Measurements from ENCODE around the gene SDHA. TPM values are rescaled to one million over a fixed set of nuclear protein-coding genes. Genes with fewer than 3 reads are reported as not detected.
"Not testable (repeated sequence)": the region's sequence is repeated elsewhere in the genome, so short reads cannot be mapped to it uniquely, and the experiment has no call there.

SDHA gene
- total RNA-seq, 4 donors from 2014 or later = 155 to 471 (median 250) TPM

DNA sequence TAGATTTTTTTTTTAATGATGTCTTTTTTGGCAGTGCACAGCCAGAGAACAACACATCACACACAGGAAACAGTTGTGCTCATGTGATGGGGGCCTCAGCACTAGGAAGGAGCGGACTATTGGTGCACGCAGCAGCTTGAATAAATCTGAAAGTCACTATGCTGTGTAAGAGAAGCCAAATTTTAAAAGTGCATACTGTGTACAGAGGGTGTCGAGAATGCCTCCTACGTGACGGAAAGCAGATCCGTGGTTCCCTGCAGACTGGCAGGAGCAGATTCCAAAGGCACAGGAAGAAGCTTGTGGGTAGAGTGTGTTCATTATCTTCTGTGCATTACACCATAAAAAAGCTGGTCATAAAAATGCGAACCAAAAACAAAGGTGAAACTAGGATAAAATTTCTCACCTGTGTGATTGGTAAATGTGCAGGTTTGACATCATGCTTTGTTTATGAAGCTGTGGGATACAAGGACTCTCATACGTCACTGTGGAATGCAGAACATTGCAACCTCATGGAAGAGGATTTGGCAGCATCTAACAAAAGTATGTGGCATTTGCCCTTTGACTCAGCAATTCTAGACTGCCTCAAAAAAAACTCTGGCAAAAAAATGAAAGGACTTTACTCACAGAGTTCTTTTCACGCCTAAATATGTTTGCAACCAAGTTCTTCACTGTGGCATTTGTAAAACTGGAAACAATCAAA lies 45.3 kb downstream of the SDHA start:
- H3K4me1 ChIP-seq; intact Hi-C loops (cut with DNase I; ENCODE audit: low total_unique reads); DNase-seq; H3K4me3 ChIP-seq; H3K9me3 ChIP-seq; H3K27me3 ChIP-seq; in situ Hi-C loops (cut with MboI; ENCODE audit: low pct_ligation_motif_present in 1 of 4, low pct_unique_long_range_greater_than_20kb in 1 of 4, low sequenced_read_pairs in 3 of 4): not testable (repeated sequence)
- peaks cover 0 to 21% (median 1%) of the 10 kb centered on the region in 4 donors for H3K36me3 ChIP-seq
- 71 to 72% methylated on average over 7 to 9 of the region's 9 CpGs for WGBS, 2 donors (ENCODE audit: low coverage in 1 of 2)
- peak; percentile 29 to 59 (median 39) for TF ChIP-seq POLR2AphosphoS5 (IDR thresholded peaks at IDR 0.05)
- H3K27ac ChIP-seq = peak overlapping the region; percentile 52 to 54 (median 52)

DNA sequence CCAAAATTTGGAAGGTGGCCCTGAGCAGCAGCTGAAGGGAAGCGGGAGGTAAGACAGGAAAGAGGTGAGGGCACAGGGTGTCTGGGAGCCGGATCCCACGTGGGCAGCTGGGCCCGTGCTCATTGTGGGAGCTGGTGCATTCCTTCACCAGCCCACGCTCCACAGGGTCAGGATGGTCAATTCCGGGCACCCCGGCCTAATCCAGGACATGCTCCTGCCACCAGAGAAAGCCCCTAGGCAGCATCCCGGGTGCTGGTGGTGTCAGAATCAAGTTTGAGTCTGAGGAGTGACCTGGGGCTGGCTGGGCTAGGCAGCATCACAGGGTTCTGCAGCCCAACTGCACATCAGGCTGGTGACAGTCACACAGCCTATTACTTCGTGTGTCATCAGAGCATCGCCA lies 46.2 kb downstream of the SDHA start:
- Histone ChIP-seq H3K4me3 (no peak overlapping the region), H3K4me1 (peaks cover 0 to 9% (median 0%) of the 10 kb centered on the region in 4 donors), H3K9me3 (no peaks in the 10 kb centered on the region), H3K27me3 (no peaks in the 10 kb centered on the region), H3K36me3 (peaks cover 0 to 21% (median 0%) of the 10 kb centered on the region in 4 donors), H3K27ac (peak overlapping the region; percentile 52 to 54 (median 52))
- WGBS, 2 donors (ENCODE audit: low coverage in 1 of 2) = 92 to 93% methylated on average over 2 to 10 of the region's 10 CpGs
- intact Hi-C loops (cut with DNase I; ENCODE audit: low total_unique reads) = no loop called here
- TF ChIP-seq POLR2AphosphoS5 (IDR thresholded peaks at IDR 0.05) (no peak), POLR2A (IDR thresholded peaks at IDR 0.05) (no peak), EP300 (IDR thresholded peaks at IDR 0.05; ENCODE audit: low read depth) (no peak)
- TF ChIP-seq, protein P1, sequence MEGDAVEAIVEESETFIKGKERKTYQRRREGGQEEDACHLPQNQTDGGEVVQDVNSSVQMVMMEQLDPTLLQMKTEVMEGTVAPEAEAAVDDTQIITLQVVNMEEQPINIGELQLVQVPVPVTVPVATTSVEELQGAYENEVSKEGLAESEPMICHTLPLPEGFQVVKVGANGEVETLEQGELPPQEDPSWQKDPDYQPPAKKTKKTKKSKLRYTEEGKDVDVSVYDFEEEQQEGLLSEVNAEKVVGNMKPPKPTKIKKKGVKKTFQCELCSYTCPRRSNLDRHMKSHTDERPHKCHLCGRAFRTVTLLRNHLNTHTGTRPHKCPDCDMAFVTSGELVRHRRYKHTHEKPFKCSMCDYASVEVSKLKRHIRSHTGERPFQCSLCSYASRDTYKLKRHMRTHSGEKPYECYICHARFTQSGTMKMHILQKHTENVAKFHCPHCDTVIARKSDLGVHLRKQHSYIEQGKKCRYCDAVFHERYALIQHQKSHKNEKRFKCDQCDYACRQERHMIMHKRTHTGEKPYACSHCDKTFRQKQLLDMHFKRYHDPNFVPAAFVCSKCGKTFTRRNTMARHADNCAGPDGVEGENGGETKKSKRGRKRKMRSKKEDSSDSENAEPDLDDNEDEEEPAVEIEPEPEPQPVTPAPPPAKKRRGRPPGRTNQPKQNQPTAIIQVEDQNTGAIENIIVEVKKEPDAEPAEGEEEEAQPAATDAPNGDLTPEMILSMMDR (IDR thresholded peaks at IDR 0.05) = no peak
- no peak for DNase-seq
- in situ Hi-C loops (cut with MboI; ENCODE audit: low pct_ligation_motif_present in 1 of 4, low pct_unique_long_range_greater_than_20kb in 1 of 4, low sequenced_read_pairs in 3 of 4) = no loop called here

DNA sequence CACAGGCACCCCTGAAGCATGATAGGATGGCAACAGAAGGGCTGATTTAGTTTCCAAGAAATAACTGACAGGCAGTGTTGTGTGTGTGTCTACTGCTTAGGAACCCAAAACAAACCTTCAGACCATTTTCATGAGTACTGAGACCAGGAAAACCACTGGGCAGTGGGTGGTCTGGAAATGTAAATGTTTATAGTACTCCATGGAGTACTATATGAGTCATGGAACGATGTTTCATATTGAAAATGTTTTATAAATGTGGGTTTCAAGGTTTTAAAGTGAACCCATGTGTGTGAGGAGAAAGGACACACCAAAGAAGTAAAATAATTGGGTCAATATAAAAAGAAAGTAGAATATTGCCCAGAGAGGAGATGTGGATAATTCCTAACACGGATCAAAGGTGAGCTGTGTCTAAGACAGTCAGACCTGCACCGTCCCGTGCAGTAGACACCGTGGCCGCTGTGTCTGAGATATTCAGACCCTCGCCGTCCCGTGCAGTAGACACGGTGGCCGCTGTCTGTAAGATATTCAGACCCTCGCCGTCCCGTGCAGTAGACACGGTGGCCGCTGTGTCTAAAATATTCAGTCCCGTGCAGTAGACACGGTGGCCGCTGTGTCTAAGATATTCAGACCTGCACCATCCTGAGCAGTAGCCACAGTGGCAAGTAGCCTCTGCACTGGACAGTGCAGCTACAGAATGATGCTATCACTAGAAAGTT lies 48.3 kb downstream of the SDHA start:
- intact Hi-C loops (cut with DNase I; ENCODE audit: low total_unique reads) = not testable (repeated sequence)

DNA sequence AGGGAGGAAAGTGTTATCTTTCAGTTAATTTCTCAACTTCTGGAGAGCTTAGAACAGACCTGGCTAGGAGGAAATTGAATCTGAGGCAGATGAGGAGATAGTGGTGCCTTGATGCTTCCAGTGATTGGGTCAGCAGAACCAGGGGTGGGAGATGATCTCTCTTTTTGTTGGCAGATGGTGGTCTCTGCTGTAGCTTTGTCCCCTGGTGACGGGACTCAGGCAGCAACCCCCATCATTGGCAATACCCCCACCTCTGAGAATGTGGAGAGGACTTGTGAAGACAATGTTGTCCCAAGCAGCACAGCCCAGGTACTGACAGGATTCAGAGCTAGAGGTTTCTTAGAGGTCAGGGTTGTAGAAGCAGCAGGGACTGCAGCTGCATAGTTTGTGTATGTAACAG lies 49.6 kb downstream of the SDHA start:
- no peak overlapping the region for H3K4me3 ChIP-seq
- no peak for DNase-seq
- H3K4me1 ChIP-seq = peaks cover 0 to 18% (median 2%) of the 10 kb centered on the region in 4 donors
- peaks cover 0 to 21% (median 0%) of the 10 kb centered on the region in 4 donors for H3K36me3 ChIP-seq
- intact Hi-C loops (cut with DNase I; ENCODE audit: low total_unique reads) (no loop called here), in situ Hi-C loops (cut with MboI; ENCODE audit: low pct_ligation_motif_present in 1 of 4, low pct_unique_long_range_greater_than_20kb in 1 of 4, low sequenced_read_pairs in 3 of 4) (no loop called here)
- no peaks in the 10 kb centered on the region for H3K27me3 ChIP-seq
- no peak overlapping the region for H3K27ac ChIP-seq
- no peaks in the 10 kb centered on the region for H3K9me3 ChIP-seq
- 87% methylated on average over 1 of the region's 1 CpG; no CpG with 5 or more reads in 1 of the 2 donors for WGBS, 2 donors (ENCODE audit: low coverage in 1 of 2)
- TF ChIP-seq EP300 (IDR thresholded peaks at IDR 0.05; ENCODE audit: low read depth) = no peak
- TF ChIP-seq POLR2A (IDR thresholded peaks at IDR 0.05) = no peak
- TF ChIP-seq, protein P1 (IDR thresholded peaks at IDR 0.05) = no peak
- TF ChIP-seq POLR2AphosphoS5 (IDR thresholded peaks at IDR 0.05) = no peak

More for the DNA sequence above, 48.3 kb downstream of the SDHA start:
- H3K27me3 ChIP-seq; H3K4me3 ChIP-seq; H3K9me3 ChIP-seq; in situ Hi-C loops (cut with MboI; ENCODE audit: low pct_ligation_motif_present in 1 of 4, low pct_unique_long_range_greater_than_20kb in 1 of 4, low sequenced_read_pairs in 3 of 4); H3K27ac ChIP-seq; DNase-seq: not testable (repeated sequence)
- Histone ChIP-seq H3K36me3 (peaks cover 0 to 21% (median 0%) of the 10 kb centered on the region in 4 donors), H3K4me1 (peaks cover 0 to 16% (median 1%) of the 10 kb centered on the region in 4 donors)
- WGBS, 2 donors (ENCODE audit: low coverage in 1 of 2) = 91 to 95% methylated on average over 18 to 19 of the region's 19 CpGs

DNA sequence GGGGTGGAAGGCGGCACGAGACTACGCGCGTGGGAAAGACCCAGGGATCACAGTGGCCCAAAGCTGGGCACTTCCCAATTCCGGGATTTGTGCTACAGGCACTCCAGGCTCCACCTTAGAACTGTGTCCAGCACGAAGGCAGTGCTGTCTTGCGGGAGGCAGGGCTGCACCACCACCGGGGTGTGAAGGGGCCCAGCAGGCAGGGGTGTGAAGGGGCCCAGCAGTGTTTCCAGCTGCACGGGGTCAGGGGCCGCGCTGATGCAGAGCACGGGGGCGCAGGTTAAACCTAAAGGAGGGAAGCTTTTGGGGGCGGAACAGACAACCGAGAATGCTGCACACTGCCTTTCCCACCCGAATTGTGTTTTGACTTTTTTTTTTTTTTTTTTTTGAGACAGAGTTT lies 52.2 kb downstream of the SDHA start:
- WGBS, 2 donors (ENCODE audit: low coverage in 1 of 2) = 82 to 97% methylated on average over 6 to 17 of the region's 17 CpGs
- TF ChIP-seq, protein P1 (IDR thresholded peaks at IDR 0.05) = no peak
- TF ChIP-seq POLR2A (IDR thresholded peaks at IDR 0.05) (no peak), POLR2AphosphoS5 (IDR thresholded peaks at IDR 0.05) (no peak), EP300 (IDR thresholded peaks at IDR 0.05; ENCODE audit: low read depth) (no peak)
- peak overlapping the region; percentile 85 to 98 (median 94) for H3K27ac ChIP-seq
- no peak for DNase-seq
- no peaks in the 10 kb centered on the region for H3K9me3 ChIP-seq
- no peaks in the 10 kb centered on the region for H3K27me3 ChIP-seq
- H3K4me3 ChIP-seq = peak overlapping the region in 2 of 4 donors; percentile 84 to 100
- in situ Hi-C loops (cut with MboI; ENCODE audit: low pct_ligation_motif_present in 1 of 4, low pct_unique_long_range_greater_than_20kb in 1 of 4, low sequenced_read_pairs in 3 of 4) = no loop called here
- H3K4me1 ChIP-seq = peaks cover 6 to 23% (median 14%) of the 10 kb centered on the region in 4 donors
- intact Hi-C loops (cut with DNase I; ENCODE audit: low total_unique reads) = no loop called here
- peaks cover 0 to 13% (median 1%) of the 10 kb centered on the region in 4 donors for H3K36me3 ChIP-seq

DNA sequence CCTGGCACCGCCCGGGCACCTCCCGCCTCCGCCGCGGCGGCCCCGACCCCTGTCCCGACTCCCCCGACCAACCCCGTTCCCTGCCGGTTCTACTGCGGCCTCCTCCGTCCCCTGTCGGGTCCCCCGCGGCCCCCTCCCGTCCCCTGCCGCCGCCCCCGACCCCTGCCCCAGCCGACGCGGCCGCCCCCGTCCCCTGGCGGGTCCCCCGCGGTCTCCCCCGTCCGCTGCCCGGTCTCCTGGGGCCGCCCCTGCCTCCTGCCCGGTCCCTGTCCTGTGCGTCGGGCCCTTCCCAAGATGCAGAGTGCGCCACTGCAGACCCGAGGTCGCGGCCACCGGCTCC lies 53.7 kb downstream of the SDHA start:
- H3K4me1 ChIP-seq = peaks cover 6 to 25% (median 14%) of the 10 kb centered on the region in 4 donors
- peaks cover 0 to 13% (median 3%) of the 10 kb centered on the region in 4 donors for H3K36me3 ChIP-seq
- H3K27me3 ChIP-seq; in situ Hi-C loops (cut with MboI; ENCODE audit: low pct_ligation_motif_present in 1 of 4, low pct_unique_long_range_greater_than_20kb in 1 of 4, low sequenced_read_pairs in 3 of 4); H3K9me3 ChIP-seq; intact Hi-C loops (cut with DNase I; ENCODE audit: low total_unique reads); DNase-seq: not testable (repeated sequence)
- H3K27ac ChIP-seq = peak overlapping the region; percentile 85 to 98 (median 94)
- 0% methylated on average over 2 of the region's 41 CpGs; no CpG with 5 or more reads in 1 of the 2 donors for WGBS, 2 donors (ENCODE audit: low coverage in 1 of 2)
- peak overlapping the region; percentile 84 to 100 (median 95) for H3K4me3 ChIP-seq

DNA sequence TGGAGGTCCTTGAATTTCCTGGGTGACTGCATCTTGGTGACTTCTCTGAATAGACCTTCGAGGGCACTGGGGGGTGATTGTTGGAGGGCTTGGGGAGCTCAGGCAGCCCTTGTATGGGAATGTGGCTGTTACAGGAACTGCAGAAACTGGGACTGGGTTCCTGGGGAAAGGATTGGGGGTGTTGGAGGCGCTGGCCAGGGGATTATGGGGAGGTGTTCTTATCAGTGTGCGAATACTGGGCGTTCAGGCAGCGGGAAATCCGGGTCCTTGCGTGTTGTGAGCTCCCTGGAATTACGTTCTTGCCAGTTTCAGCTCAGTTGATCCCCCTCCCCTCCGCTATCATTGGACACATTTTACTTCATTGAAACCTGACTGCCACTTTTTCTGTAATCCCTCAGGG lies 55.0 kb downstream of the SDHA start:
- in situ Hi-C loops (cut with MboI; ENCODE audit: low pct_ligation_motif_present in 1 of 4, low pct_unique_long_range_greater_than_20kb in 1 of 4, low sequenced_read_pairs in 3 of 4); H3K9me3 ChIP-seq; intact Hi-C loops (cut with DNase I; ENCODE audit: low total_unique reads); DNase-seq; H3K27me3 ChIP-seq: not testable (repeated sequence)
- Histone ChIP-seq H3K4me3 (peak overlapping the region in 1 of 4 donors; percentile 100), H3K36me3 (peaks cover 0 to 13% (median 3%) of the 10 kb centered on the region in 4 donors), H3K4me1 (peaks cover 6 to 30% (median 14%) of the 10 kb centered on the region in 4 donors), H3K27ac (peak overlapping the region in 1 of 4 donors; percentile 98)
- WGBS, 2 donors (ENCODE audit: low coverage in 1 of 2) = 69 to 100% methylated on average over 2 to 9 of the region's 9 CpGs
